K562 (cell line): ENCODE data around the gene B4GALNT3. TPM values are rescaled to one million over a fixed set of nuclear protein-coding genes. Genes with fewer than 3 reads are reported as not detected.

Experiments used
- CBX3 ChIP-seq, 2 experiments: IDR thresholded peaks; 1 replicate in 1 of 2; 2 replicates in 1 of 2; pipeline ENCODE4 v1.6.1; 2012; ENCODE audit warnings: inconsistent platforms in 2 of 2, low read length in 2 of 2, borderline replicate concordance in 1 of 2, control low read depth in 1 of 2
- CHD7 ChIP-seq: fragments of 200-600 bp; sonication (generic); IDR thresholded peaks from one replicate; pipeline ENCODE4 v1.6.1; 2012; ENCODE audit warnings: mild to moderate bottlenecking, low read depth, low read length, inconsistent platforms
- MCM2 ChIP-seq: fragments of 450-650 bp; IDR thresholded peaks from 2 replicates; pipeline ENCODE4 v1.6.1; 2017; ENCODE audit warnings: low read depth, mild to moderate bottlenecking
- MCM5 ChIP-seq: fragments of 450-650 bp; IDR thresholded peaks from 2 replicates; pipeline ENCODE4 v1.6.1; 2016; ENCODE audit warnings: low read depth
- MITF ChIP-seq: IDR thresholded peaks from 2 replicates; pipeline ENCODE4 v1.6.1; 2014; ENCODE audit warnings: antibody characterized with exemption
- NFIC ChIP-seq: fragments of 450-650 bp; IDR thresholded peaks from 2 replicates; pipeline ENCODE4 v1.6.1; 2017; ENCODE audit warnings: mild to moderate bottlenecking, inconsistent platforms
- TCF3 ChIP-seq: sonication (generic); formaldehyde crosslinking; IDR thresholded peaks from 2 replicates; pipeline ENCODE4 v1.4.0; 2020; ENCODE audit warnings: mild to moderate bottlenecking, missing genetic modification reagents
- THRA ChIP-seq: fragments of 450-650 bp; IDR thresholded peaks from 2 replicates; pipeline ENCODE4 v1.6.1; 2017; ENCODE audit warnings: mild to moderate bottlenecking, moderate library complexity
- ZNF133 ChIP-seq: fragments of 250-450 bp; sonication (Bioruptor Pico); IDR thresholded peaks from 2 replicates; pipeline ENCODE4 v1.4.0; 2020; ENCODE audit warnings: mild to moderate bottlenecking
- ZNF512 ChIP-seq: IDR thresholded peaks from 2 replicates; pipeline ENCODE4 v1.6.1; 2016; ENCODE audit warnings: missing genetic modification characterization, missing compliant biosample characterization
- ZNF584 ChIP-seq: fragments of 200-800 bp; sonication (Bioruptor generic); IDR thresholded peaks from 2 replicates; pipeline ENCODE4 v1.6.1; 2016; ENCODE audit warnings: low read depth, mild to moderate bottlenecking, missing genetic modification characterization, missing compliant biosample characterization
- polyA plus RNA-seq, 8 experiments: library from polyadenylated mRNA; depleted of rRNA in 4 of 8; stranded (reverse) in 5 of 8; unstranded in 3 of 8; fragments of >200 nt; fragmentation: Nextera tagmentation in 2 of 8; fragmentation: Illumina TruSeq in 1 of 8; extraction: Ambion mirVana in 2 of 8; extraction: Trizol in 1 of 8; gene quantifications; 2 replicates each; pipeline versions ENCODE4 v1.2.1 to v1.2.3, GENCODE V29; 2011 to 2014; ENCODE audit warnings: inconsistent platforms in 1 of 8, missing spikeins in 1 of 8
- total RNA-seq, 7 experiments: library from RNA; depleted of rRNA in 6 of 7; stranded (reverse); fragments of >200 nt in 6 of 7; fragmentation: Illumina TruSeq in 2 of 7; extraction: Trizol in 2 of 7; gene quantifications; 2 replicates each; pipeline versions ENCODE4 v1.2.1 to v1.2.3, GENCODE V29; 2011 to 2021; ENCODE audit warnings: low replicate concordance in 1 of 7

Gene B4GALNT3
- total and polyA plus RNA-seq, 9 of the 15 experiments (the other 6 are each of a cell fraction or from before 2014, with no cell fraction given) = 0.04 to 0.36 (median 0.10) TPM; not detected in 6

- TF ChIP-seq CHD7 (no peak), MCM5 (no peak), ZNF512 (tag) (no peak), ZNF584 (no peak), CBX3 (IDR thresholded peaks at IDR 0.05; ENCODE audit: borderline replicate concordance in 1 of 2, low read length in 2 of 2) (no peak), NFIC (peak; percentile 42), TCF3 (peak; percentile 67), MITF (no peak), ZNF133 (no peak), MCM2 (no peak), THRA (no peak)
Observed at GRCh38 chr12:587132-588023, 127.6 kb downstream of the B4GALNT3 start (continued).
